HepG2 (cell line): Measurements from ENCODE around the gene RPS6KB1. TPM values are rescaled to one million over a fixed set of nuclear protein-coding genes. Genes with fewer than 3 reads are reported as not detected.
A peak's percentile ranks its signal among the peaks of the same experiment; 100 is the strongest.

ENCODE experiments used
- ATF5 ChIP-seq: sonication (generic); formaldehyde crosslinking; IDR thresholded peaks from 2 replicates; pipeline ENCODE4 v1.4.0; 2020; ENCODE audit warnings: mild to moderate bottlenecking, low read depth, missing genetic modification reagents
- CHD4 ChIP-seq: fragments of 200-600 bp; sonication (generic); IDR thresholded peaks from 2 replicates; pipeline ENCODE4 v1.7.0; 2017; ENCODE audit warnings: mild to moderate bottlenecking, low read length, borderline replicate concordance
- HOXA5 ChIP-seq: sonication (generic); formaldehyde crosslinking; IDR thresholded peaks from 2 replicates; pipeline ENCODE4 v1.4.0; 2020; ENCODE audit warnings: missing genetic modification reagents
- MIER3 ChIP-seq: IDR thresholded peaks from 2 replicates; pipeline ENCODE4 v1.6.1; 2016; ENCODE audit warnings: missing compliant biosample characterization, borderline replicate concordance
- MZF1 ChIP-seq: sonication (generic); formaldehyde crosslinking; IDR thresholded peaks from 2 replicates; pipeline ENCODE4 v1.8.1; 2023; ENCODE audit warnings: mild to moderate bottlenecking, missing genetic modification reagents, borderline replicate concordance
- NPAS2 ChIP-seq: sonication (generic); formaldehyde crosslinking; IDR thresholded peaks from 2 replicates; pipeline ENCODE4 v1.8.0; 2022; ENCODE audit warnings: mild to moderate bottlenecking, missing genetic modification reagents, borderline replicate concordance
- NRL ChIP-seq: sonication (generic); formaldehyde crosslinking; IDR thresholded peaks from 2 replicates; pipeline ENCODE4 v1.5.0; 2020; ENCODE audit warnings: missing genetic modification reagents, mild to moderate bottlenecking, moderate library complexity, borderline replicate concordance
- PHF21A ChIP-seq: sonication (generic); formaldehyde crosslinking; IDR thresholded peaks from 2 replicates; pipeline ENCODE4 v1.5.0; 2020; ENCODE audit warnings: mild to moderate bottlenecking, missing genetic modification reagents
- RAD21 ChIP-seq: fragments of 450-650 bp; formaldehyde crosslinking; IDR thresholded peaks from 2 replicates; pipeline ENCODE4 v1.5.0; 2020; ENCODE audit warnings: mild to moderate bottlenecking
- RELA ChIP-seq: sonication (generic); formaldehyde crosslinking; IDR thresholded peaks from 2 replicates; pipeline ENCODE4 v1.4.0; 2020; ENCODE audit warnings: missing genetic modification reagents
- SCMH1 ChIP-seq: sonication (generic); formaldehyde crosslinking; IDR thresholded peaks from 2 replicates; pipeline ENCODE4 v1.9.0; 2021; ENCODE audit warnings: missing genetic modification reagents, mild to moderate bottlenecking, borderline replicate concordance
- SIN3A ChIP-seq: IDR thresholded peaks from 2 replicates; pipeline ENCODE4 v1.6.1; 2011; ENCODE audit warnings: low read depth, mild to moderate bottlenecking, control low read depth, low read length, borderline replicate concordance
- TOPORS ChIP-seq: sonication (generic); formaldehyde crosslinking; IDR thresholded peaks from 2 replicates; pipeline ENCODE4 v1.8.0; 2023; ENCODE audit warnings: mild to moderate bottlenecking, missing genetic modification reagents
- ZNF143 ChIP-seq: sonication (generic); formaldehyde crosslinking; IDR thresholded peaks from 2 replicates; pipeline ENCODE4 v1.4.0; 2020; ENCODE audit warnings: missing genetic modification reagents
- ZNF331 ChIP-seq: sonication (generic); formaldehyde crosslinking; IDR thresholded peaks from 2 replicates; pipeline ENCODE4 v1.4.0; 2020; ENCODE audit warnings: missing genetic modification reagents
- ZNF543 ChIP-seq: sonication (generic); formaldehyde crosslinking; IDR thresholded peaks from 2 replicates; pipeline ENCODE4 v1.4.0; 2020; ENCODE audit warnings: mild to moderate bottlenecking, missing genetic modification reagents
- ZNF660 ChIP-seq: sonication (generic); formaldehyde crosslinking; IDR thresholded peaks from 2 replicates; pipeline ENCODE4 v1.5.1; 2020; ENCODE audit warnings: mild to moderate bottlenecking, low read depth, missing genetic modification reagents, borderline replicate concordance
- polyA plus RNA-seq, 8 experiments: library from polyadenylated mRNA; depleted of rRNA in 3 of 8; stranded (reverse) in 7 of 8; unstranded in 1 of 8; fragments of >200 nt; fragmentation: Illumina TruSeq in 4 of 8; extraction: Trizol in 4 of 8; gene quantifications; 2 replicates each; pipeline versions ENCODE4 v1.2.1 to v1.2.3, GENCODE V29; 2011 to 2016; ENCODE audit warnings: low read depth in 4 of 8, missing spikeins in 1 of 8, mixed read lengths in 1 of 8; ENCODE audit not compliant: insufficient read depth in 1 of 8
- total RNA-seq, 5 experiments: library from RNA; depleted of rRNA; stranded (reverse); fragments of >200 nt; fragmentation: Illumina TruSeq; extraction: Trizol; gene quantifications; 2 replicates each; pipeline ENCODE4 v1.2.3, GENCODE V29; 2016; ENCODE audit warnings: low read depth in 1 of 5
- TF ChIP-seq, protein P1 (sequence below): sonication (generic); formaldehyde crosslinking; IDR thresholded peaks from 2 replicates; pipeline ENCODE4 v1.4.0; 2020; ENCODE audit warnings: missing genetic modification reagents, mild to moderate bottlenecking, borderline replicate concordance
- TF ChIP-seq, protein P2 (sequence below), 2 experiments: sonication (generic) in 1 of 2; formaldehyde crosslinking in 1 of 2; IDR thresholded peaks; 2 replicates each; pipeline versions ENCODE4 v1.4.0 to v1.6.1; 2016 to 2020; ENCODE audit warnings: borderline replicate concordance in 1 of 2, low read depth in 1 of 2, mild to moderate bottlenecking in 1 of 2, missing genetic modification reagents in 1 of 2
- TF ChIP-seq, protein P3 (sequence below): IDR thresholded peaks from 2 replicates; pipeline ENCODE4 v1.6.1; 2016

Gene RPS6KB1
- total and polyA plus RNA-seq, 2 of the 13 experiments (the other 11 are each of a cell fraction or from before 2014, with no cell fraction given), result 16.5 to 42.2 TPM

GRCh38 chr17:59892924-59893675 is at the start of gene RPS6KB1, which contains the start of gene TUBD1 (continued):
- TF ChIP-seq CHD4, result no peak
- TF ChIP-seq RELA (CRISPR knock-in tag), result peak; percentile 64; the same call in 1 of the 2 replicates
- TF ChIP-seq, protein P1, sequence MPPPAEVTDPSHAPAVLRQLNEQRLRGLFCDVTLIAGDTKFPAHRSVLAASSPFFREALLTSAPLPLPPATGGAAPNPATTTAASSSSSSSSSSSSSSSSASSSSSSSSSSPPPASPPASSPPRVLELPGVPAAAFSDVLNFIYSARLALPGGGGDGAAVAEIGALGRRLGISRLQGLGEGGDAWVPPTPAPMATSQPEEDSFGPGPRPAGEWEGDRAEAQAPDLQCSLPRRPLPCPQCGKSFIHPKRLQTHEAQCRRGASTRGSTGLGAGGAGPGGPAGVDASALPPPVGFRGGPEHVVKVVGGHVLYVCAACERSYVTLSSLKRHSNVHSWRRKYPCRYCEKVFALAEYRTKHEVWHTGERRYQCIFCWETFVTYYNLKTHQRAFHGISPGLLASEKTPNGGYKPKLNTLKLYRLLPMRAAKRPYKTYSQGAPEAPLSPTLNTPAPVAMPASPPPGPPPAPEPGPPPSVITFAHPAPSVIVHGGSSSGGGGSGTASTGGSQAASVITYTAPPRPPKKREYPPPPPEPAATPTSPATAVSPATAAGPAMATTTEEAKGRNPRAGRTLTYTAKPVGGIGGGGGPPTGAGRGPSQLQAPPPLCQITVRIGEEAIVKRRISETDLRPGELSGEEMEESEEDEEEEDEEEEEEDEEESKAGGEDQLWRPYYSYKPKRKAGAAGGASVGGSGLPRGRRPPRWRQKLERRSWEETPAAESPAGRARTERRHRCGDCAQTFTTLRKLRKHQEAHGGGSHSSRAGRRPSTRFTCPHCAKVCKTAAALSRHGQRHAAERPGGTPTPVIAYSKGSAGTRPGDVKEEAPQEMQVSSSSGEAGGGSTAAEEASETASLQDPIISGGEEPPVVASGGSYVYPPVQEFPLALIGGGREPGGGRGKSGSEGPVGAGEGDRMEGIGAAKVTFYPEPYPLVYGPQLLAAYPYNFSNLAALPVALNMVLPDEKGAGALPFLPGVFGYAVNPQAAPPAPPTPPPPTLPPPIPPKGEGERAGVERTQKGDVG (CRISPR knock-in tag), result peak; percentile 92; the same call in 1 of the 2 replicates
- peak; percentile 79 for TF ChIP-seq ZNF331 (CRISPR knock-in tag)
- TF ChIP-seq TOPORS (CRISPR knock-in tag), result peak; percentile 55
- peak; percentile 96 for TF ChIP-seq ZNF543 (CRISPR knock-in tag)
- TF ChIP-seq MIER3 (CRISPR knock-in tag), result no peak; the same call in 1 of the 2 replicates
- peak; percentile 94 for TF ChIP-seq NRL (CRISPR knock-in tag)
- peak; percentile 52; the same call in 1 of the 2 replicates for TF ChIP-seq ATF5 (CRISPR knock-in tag)
- TF ChIP-seq ZNF660 (CRISPR knock-in tag), result peak; percentile 68; the same call in 1 of the 2 replicates
- TF ChIP-seq MZF1 (CRISPR knock-in tag), result peak; percentile 34; the same call in 1 of the 2 replicates
- TF ChIP-seq SCMH1 (CRISPR knock-in tag), result no peak
- TF ChIP-seq, protein P2, sequence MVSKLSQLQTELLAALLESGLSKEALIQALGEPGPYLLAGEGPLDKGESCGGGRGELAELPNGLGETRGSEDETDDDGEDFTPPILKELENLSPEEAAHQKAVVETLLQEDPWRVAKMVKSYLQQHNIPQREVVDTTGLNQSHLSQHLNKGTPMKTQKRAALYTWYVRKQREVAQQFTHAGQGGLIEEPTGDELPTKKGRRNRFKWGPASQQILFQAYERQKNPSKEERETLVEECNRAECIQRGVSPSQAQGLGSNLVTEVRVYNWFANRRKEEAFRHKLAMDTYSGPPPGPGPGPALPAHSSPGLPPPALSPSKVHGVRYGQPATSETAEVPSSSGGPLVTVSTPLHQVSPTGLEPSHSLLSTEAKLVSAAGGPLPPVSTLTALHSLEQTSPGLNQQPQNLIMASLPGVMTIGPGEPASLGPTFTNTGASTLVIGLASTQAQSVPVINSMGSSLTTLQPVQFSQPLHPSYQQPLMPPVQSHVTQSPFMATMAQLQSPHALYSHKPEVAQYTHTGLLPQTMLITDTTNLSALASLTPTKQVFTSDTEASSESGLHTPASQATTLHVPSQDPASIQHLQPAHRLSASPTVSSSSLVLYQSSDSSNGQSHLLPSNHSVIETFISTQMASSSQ (IDR thresholded peaks at IDR 0.05; ENCODE audit: low read depth), result no peak
- TF ChIP-seq, protein P2 (CRISPR knock-in tag; IDR thresholded peaks at IDR 0.05; ENCODE audit: borderline replicate concordance), result peak; percentile 54; the same call in 1 of the 2 replicates
- TF ChIP-seq, protein P3, sequence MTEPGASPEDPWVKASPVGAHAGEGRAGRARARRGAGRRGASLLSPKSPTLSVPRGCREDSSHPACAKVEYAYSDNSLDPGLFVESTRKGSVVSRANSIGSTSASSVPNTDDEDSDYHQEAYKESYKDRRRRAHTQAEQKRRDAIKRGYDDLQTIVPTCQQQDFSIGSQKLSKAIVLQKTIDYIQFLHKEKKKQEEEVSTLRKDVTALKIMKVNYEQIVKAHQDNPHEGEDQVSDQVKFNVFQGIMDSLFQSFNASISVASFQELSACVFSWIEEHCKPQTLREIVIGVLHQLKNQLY (CRISPR knock-in tag), result peak; percentile 31; the same call in 1 of the 2 replicates
- peak; percentile 50; the same call in 1 of the 2 replicates for TF ChIP-seq SIN3A
- peak; percentile 67 for TF ChIP-seq ZNF143
- TF ChIP-seq RAD21, result peak; percentile 31; the same call in 1 of the 2 replicates
- peak; percentile 43 for TF ChIP-seq PHF21A (CRISPR knock-in tag)
- TF ChIP-seq HOXA5 (CRISPR knock-in tag), result peak; percentile 97
- TF ChIP-seq NPAS2 (CRISPR knock-in tag), result no peak
